SH-SY5Y (cell line): ENCODE results near the gene LEFTY2.

Source experiments
- GATA2 ChIP-seq: IDR thresholded peaks from 2 replicates; pipeline ENCODE4 v1.6.1; 2011; ENCODE audit warnings: mild to moderate bottlenecking, low read depth, low read length
- GATA3 ChIP-seq: IDR thresholded peaks from 2 replicates; pipeline ENCODE4 v1.6.1; 2011; ENCODE audit warnings: low read depth, mild to moderate bottlenecking, low read length, moderate library complexity

GRCh38 chr1:225903623-225904022 is 37.4 kb downstream of the LEFTY2 start:
- TF ChIP-seq GATA2 (no peak), GATA3 (no peak)
